Measurements from ENCODE around the gene SSTR4. TPM values are rescaled to one million over a fixed set of nuclear protein-coding genes. Genes with fewer than 3 reads are reported as not detected.

Gene SSTR4
- total and polyA plus RNA-seq, 9 of the 15 experiments (the other 6 are each of a cell fraction or from before 2014, with no cell fraction given) = not detected

GRCh38 chr20:23003077-23003635 lies 32.0 kb upstream of the SSTR4 start:
- Histone ChIP-seq H3K9me3 (replicated peaks; ENCODE audit: control insufficient read depth, insufficient read depth, low read depth, low read length) (no peaks in the 10 kb centered on the region), H3K79me2 (ENCODE audit: control insufficient read depth, insufficient read depth, low read length) (no peaks in the 10 kb centered on the region), H3K4me1 (replicated peaks in 1 of 2; ENCODE audit: control insufficient read depth in 2 of 2, insufficient read depth in 2 of 2, low read length in 2 of 2) (no peaks in the 10 kb centered on the region), H3K27me3 (ENCODE audit: control insufficient read depth in 2 of 2, insufficient read depth in 2 of 2, low read length in 2 of 2) (peaks cover 0 to 15% of the 10 kb centered on the region in 2 experiments; a peak in 2 of 5 replicates), H3K27ac (ENCODE audit: extremely low read depth, low read depth, low read length) (no peak overlapping the region), H3K9ac (ENCODE audit: insufficient read depth in 1 of 2, low read depth in 2 of 2, low read length in 2 of 2) (no peak overlapping the region), H2AFZ (ENCODE audit: low read depth, low read length) (no peak overlapping the region), H3K36me3 (ENCODE audit: control insufficient read depth, insufficient read depth, low read length) (no peaks in the 10 kb centered on the region), H3K9me1 (ENCODE audit: control insufficient read depth, insufficient read depth, low read length) (no peaks in the 10 kb centered on the region), H4K20me1 (replicated peaks; ENCODE audit: control insufficient read depth, insufficient read depth, low read length) (no peaks in the 10 kb centered on the region), H3K4me2 (ENCODE audit: insufficient read depth, low read length) (no peak overlapping the region), H3K4me3 (no peak overlapping the region)
- TF ChIP-seq TSC22D4 (tag; IDR thresholded peaks at IDR 0.05) = no peak
- TF ChIP-seq NCOA2 (IDR thresholded peaks at IDR 0.05; ENCODE audit: partially characterized antibody in 2 of 2) = no peak
- no peak for TF ChIP-seq SNAPC5 (CRISPR knock-in tag; IDR thresholded peaks at IDR 0.05)
- no peak for TF ChIP-seq PBX2 (CRISPR knock-in tag; IDR thresholded peaks at IDR 0.05; ENCODE audit: low read depth)
- peak; percentile 66 for TF ChIP-seq PBX2 (tag; conservative IDR thresholded peaks at IDR 0.05; ENCODE audit: low read depth)
- TF ChIP-seq ATF6 (CRISPR knock-in tag; IDR thresholded peaks at IDR 0.05) = no peak
- TF ChIP-seq ARHGAP35 (IDR thresholded peaks at IDR 0.05; ENCODE audit: partially characterized antibody) = no peak
- TF ChIP-seq MEIS2 (IDR thresholded peaks at IDR 0.05; ENCODE audit: partially characterized antibody) = peak; percentile 37
- TF ChIP-seq CBX8 (IDR thresholded peaks at IDR 0.05; ENCODE audit: borderline replicate concordance, extremely low read depth, low read depth, low read length, poor library complexity, severe bottlenecking) = no peak
- WGBS (ENCODE audit: insufficient coverage, low coverage, missing lambda C conversion rate) = 0% methylated on average over 1 of the region's 1 CpG
- FAIRE-seq (no peak), DNase-seq (ENCODE audit: extremely low read depth in 1 of 4, low spot score in 3 of 4) (no peak), ATAC-seq (no peak)
- CTCF ChIA-PET (ENCODE audit: low intra/inter-chr PET ratio) = no interaction called here
- POLR2A ChIA-PET = no interaction called here
- in situ Hi-C loops (cut with MboI) (no loop called here), intact Hi-C loops (cut with micrococcal nuclease) (no loop called here)
- no TSS peak for BruUV-seq (replicated peaks)
